ENCODE data around the gene IRGC.
"Not testable (repeated sequence)": the region's sequence is repeated elsewhere in the genome, so short reads cannot be mapped to it uniquely, and the experiment has no call there.

DNA sequence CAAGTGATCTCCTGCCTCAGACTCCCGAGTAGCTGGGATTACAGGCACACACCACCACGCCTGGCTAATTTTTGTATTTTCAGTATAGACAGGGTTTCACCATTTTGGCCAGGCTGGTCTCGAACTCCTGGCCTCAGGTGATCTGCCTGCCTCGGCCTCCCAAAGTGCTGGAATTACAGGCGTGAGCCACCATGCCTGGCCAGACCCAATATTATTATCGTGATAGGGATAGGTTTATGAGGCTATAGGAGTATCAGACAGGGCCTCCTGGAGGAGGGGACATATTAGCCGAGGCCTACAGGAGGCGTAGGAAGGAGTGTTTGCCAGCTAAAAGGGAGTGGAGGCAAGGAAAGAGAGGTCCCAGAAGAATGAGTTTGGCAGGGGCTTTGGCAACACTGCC is 48.8 kb downstream of the IRGC start:
- not testable (repeated sequence) for TF ChIP-seq CBX5 (CRISPR knock-in tag; IDR thresholded peaks at IDR 0.05; ENCODE audit: borderline replicate concordance); MAFK (conservative IDR thresholded peaks at IDR 0.05 in 1 of 2, IDR thresholded peaks at IDR 0.05 in 1 of 2; ENCODE audit: low read length in 2 of 2); TCF12 (IDR thresholded peaks at IDR 0.05); TCF12 (CRISPR knock-in tag; IDR thresholded peaks at IDR 0.05); ZNF354B (CRISPR knock-in tag; IDR thresholded peaks at IDR 0.05); ZNF274 (CRISPR knock-in tag; IDR thresholded peaks at IDR 0.05); HDAC1 (CRISPR knock-in tag; IDR thresholded peaks at IDR 0.05); CBFB (CRISPR knock-in tag; IDR thresholded peaks at IDR 0.05)
- TF ChIP-seq, protein P1, sequence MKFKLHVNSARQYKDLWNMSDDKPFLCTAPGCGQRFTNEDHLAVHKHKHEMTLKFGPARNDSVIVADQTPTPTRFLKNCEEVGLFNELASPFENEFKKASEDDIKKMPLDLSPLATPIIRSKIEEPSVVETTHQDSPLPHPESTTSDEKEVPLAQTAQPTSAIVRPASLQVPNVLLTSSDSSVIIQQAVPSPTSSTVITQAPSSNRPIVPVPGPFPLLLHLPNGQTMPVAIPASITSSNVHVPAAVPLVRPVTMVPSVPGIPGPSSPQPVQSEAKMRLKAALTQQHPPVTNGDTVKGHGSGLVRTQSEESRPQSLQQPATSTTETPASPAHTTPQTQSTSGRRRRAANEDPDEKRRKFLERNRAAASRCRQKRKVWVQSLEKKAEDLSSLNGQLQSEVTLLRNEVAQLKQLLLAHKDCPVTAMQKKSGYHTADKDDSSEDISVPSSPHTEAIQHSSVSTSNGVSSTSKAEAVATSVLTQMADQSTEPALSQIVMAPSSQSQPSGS (CRISPR knock-in tag; IDR thresholded peaks at IDR 0.05) = not testable (repeated sequence)
- TF ChIP-seq, protein P2, sequence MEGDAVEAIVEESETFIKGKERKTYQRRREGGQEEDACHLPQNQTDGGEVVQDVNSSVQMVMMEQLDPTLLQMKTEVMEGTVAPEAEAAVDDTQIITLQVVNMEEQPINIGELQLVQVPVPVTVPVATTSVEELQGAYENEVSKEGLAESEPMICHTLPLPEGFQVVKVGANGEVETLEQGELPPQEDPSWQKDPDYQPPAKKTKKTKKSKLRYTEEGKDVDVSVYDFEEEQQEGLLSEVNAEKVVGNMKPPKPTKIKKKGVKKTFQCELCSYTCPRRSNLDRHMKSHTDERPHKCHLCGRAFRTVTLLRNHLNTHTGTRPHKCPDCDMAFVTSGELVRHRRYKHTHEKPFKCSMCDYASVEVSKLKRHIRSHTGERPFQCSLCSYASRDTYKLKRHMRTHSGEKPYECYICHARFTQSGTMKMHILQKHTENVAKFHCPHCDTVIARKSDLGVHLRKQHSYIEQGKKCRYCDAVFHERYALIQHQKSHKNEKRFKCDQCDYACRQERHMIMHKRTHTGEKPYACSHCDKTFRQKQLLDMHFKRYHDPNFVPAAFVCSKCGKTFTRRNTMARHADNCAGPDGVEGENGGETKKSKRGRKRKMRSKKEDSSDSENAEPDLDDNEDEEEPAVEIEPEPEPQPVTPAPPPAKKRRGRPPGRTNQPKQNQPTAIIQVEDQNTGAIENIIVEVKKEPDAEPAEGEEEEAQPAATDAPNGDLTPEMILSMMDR (CRISPR knock-in tag; IDR thresholded peaks at IDR 0.05) = not testable (repeated sequence)
- TF ChIP-seq, protein P3, sequence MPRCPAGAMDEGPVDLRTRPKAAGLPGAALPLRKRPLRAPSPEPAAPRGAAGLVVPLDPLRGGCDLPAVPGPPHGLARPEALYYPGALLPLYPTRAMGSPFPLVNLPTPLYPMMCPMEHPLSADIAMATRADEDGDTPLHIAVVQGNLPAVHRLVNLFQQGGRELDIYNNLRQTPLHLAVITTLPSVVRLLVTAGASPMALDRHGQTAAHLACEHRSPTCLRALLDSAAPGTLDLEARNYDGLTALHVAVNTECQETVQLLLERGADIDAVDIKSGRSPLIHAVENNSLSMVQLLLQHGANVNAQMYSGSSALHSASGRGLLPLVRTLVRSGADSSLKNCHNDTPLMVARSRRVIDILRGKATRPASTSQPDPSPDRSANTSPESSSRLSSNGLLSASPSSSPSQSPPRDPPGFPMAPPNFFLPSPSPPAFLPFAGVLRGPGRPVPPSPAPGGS (CRISPR knock-in tag; IDR thresholded peaks at IDR 0.05) = not testable (repeated sequence)
- TF ChIP-seq, protein P4, sequence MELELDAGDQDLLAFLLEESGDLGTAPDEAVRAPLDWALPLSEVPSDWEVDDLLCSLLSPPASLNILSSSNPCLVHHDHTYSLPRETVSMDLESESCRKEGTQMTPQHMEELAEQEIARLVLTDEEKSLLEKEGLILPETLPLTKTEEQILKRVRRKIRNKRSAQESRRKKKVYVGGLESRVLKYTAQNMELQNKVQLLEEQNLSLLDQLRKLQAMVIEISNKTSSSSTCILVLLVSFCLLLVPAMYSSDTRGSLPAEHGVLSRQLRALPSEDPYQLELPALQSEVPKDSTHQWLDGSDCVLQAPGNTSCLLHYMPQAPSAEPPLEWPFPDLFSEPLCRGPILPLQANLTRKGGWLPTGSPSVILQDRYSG (CRISPR knock-in tag; IDR thresholded peaks at IDR 0.05) = not testable (repeated sequence)
- TF ChIP-seq, protein P5, sequence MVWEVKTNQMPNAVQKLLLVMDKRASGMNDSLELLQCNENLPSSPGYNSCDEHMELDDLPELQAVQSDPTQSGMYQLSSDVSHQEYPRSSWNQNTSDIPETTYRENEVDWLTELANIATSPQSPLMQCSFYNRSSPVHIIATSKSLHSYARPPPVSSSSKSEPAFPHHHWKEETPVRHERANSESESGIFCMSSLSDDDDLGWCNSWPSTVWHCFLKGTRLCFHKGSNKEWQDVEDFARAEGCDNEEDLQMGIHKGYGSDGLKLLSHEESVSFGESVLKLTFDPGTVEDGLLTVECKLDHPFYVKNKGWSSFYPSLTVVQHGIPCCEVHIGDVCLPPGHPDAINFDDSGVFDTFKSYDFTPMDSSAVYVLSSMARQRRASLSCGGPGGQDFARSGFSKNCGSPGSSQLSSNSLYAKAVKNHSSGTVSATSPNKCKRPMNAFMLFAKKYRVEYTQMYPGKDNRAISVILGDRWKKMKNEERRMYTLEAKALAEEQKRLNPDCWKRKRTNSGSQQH (CRISPR knock-in tag; IDR thresholded peaks at IDR 0.05; ENCODE audit: low read depth) = not testable (repeated sequence)

Data from HepG2 (cell line).